D721Med (cell line): ENCODE data around the gene EML1.

Experiments used
- DNase-seq: peaks from one replicate; pipeline ENCODE4 v3.0.0; 2011; ENCODE audit warnings: low spot score; ENCODE audit not compliant: insufficient read length
- FAIRE-seq: peaks from 2 replicates; lab custom pipeline; 2011; peaks lifted over from hg19 to GRCh38; lab: Jason Lieb, UNC
- TF ChIP-seq, protein P1 (sequence below): IDR thresholded peaks from 2 replicates; pipeline ENCODE4 v1.5.1; 2012; ENCODE audit warnings: mild to moderate bottlenecking, control low read depth; ENCODE audit not compliant: insufficient read depth; ENCODE audit errors: missing control alignments

Gene EML1

GRCh38 chr14:99802301-99803105 lies 9.3 kb downstream of the EML1 start:
- TF ChIP-seq, protein P1, sequence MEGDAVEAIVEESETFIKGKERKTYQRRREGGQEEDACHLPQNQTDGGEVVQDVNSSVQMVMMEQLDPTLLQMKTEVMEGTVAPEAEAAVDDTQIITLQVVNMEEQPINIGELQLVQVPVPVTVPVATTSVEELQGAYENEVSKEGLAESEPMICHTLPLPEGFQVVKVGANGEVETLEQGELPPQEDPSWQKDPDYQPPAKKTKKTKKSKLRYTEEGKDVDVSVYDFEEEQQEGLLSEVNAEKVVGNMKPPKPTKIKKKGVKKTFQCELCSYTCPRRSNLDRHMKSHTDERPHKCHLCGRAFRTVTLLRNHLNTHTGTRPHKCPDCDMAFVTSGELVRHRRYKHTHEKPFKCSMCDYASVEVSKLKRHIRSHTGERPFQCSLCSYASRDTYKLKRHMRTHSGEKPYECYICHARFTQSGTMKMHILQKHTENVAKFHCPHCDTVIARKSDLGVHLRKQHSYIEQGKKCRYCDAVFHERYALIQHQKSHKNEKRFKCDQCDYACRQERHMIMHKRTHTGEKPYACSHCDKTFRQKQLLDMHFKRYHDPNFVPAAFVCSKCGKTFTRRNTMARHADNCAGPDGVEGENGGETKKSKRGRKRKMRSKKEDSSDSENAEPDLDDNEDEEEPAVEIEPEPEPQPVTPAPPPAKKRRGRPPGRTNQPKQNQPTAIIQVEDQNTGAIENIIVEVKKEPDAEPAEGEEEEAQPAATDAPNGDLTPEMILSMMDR = no peak
- FAIRE-seq (no peak), DNase-seq (no peak)

- DNase-seq (no peak), FAIRE-seq (peak; percentile 25)
- TF ChIP-seq, protein P1 = no peak
Measured at GRCh38 chr14:99803106-99803775, 10.0 kb downstream of the EML1 start.

- TF ChIP-seq, protein P1 = no peak
- DNase-seq (peak; percentile 35), FAIRE-seq (peak; percentile 74)
Measured at GRCh38 chr14:99803803-99804202, 10.6 kb downstream of the EML1 start.

DNA sequence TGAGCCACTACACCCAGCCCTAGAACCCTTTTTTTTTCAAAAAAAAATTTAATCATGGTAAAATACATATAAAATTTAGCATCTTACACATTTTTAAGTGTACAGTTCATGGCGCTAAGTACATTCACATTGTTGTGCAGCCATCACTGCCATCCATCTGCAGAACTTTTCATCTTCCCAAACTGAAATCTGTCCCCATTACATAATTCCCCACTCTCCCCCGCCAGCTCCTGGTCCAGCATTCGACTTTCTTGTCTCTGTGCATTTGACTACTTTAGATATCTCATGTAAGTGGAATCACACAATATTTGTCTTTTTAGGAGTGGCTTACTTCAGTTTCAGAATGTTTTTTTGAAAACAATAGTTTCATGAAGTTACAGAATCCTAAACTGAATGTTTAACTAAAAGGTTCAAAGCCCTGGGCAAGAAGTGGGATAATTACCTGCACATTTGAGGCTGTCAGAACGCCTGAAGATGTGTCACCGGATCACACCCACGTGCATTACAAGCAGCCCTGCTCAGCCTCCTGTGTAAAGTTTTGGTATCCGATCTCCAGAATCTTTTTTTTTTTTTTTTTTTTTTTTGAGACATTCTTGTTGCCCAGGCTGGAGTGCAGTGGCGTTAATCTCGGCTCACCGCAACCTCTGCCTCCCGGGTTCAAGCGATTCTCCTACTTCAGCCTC lies 12.7 kb downstream of the EML1 start:
- TF ChIP-seq, protein P1 = no peak
- FAIRE-seq = no peak
- DNase-seq = no peak

GRCh38 chr14:99806836-99807235 lies 13.6 kb downstream of the EML1 start:
- TF ChIP-seq, protein P1 = no peak
- DNase-seq (no peak), FAIRE-seq (no peak)

- no peak for FAIRE-seq
Measured at GRCh38 chr14:99807413-99808153, 14.4 kb downstream of the EML1 start.

More at GRCh38 chr14:99807413-99808153, 14.4 kb downstream of the EML1 start:
- DNase-seq = no peak
- TF ChIP-seq, protein P1 = no peak
